ENCODE measurements around the gene ZNF710.
A peak's percentile ranks its signal among the peaks of the same experiment; 100 is the strongest.

The ZNF710 gene

DNA sequence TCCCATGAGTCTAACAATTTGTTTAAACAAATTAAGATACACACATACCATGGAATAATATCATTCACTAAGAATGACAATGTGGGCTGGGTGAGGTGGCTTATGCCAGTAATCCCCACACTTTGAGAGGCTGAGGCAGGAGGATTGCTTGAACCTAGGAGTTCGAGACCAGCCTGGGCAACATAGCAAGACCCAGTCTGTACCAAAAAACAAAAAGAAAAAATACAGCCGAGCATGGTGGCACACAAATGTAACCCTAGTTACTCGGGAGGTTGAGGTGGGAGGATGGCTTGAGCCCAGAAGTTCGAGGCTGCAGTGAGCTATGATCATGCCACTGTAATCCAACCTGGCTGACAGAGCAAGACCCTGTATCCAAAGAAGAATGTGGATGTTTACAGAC lies 4.0 kb upstream of the ZNF710 start:
- DNase-seq (ENCODE audit: low spot score) = no peak

GRCh38 chr15:89998141-89998661 lies 2.9 kb upstream of the ZNF710 start:
- peak; percentile 63 for DNase-seq (ENCODE audit: low spot score)

GRCh38 chr15:89998923-89999675 lies 2.0 kb upstream of the ZNF710 start:
- no peak for DNase-seq (ENCODE audit: low spot score)

DNA sequence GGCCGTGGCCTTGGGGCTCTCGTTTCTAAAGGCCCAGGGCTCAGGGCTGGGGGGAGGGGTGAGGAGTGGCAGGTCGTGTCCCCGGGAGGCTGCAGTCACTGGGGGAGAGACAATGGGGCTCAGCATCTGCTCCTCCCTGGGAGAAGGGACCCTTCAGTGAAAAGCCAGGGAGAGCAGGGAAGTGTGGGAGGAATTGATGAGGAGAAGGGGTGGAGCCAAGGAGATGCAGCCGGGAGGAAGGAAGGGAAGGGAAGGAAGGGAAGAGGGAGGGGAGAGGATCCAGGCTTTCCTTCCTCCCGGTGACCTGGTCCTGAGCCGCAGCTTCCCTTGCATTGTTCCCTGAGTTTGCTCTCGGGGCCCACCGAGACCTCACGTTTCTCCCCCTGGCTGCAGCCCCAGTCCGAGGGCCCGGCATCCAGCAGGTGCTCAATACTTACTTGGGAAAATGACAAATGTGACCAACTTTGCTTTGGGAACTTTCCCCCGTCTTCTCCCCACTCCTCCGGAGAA lies 1.4 kb upstream of the ZNF710 start:
- no peak for DNase-seq (ENCODE audit: low spot score)

- DNase-seq (ENCODE audit: low spot score) = no peak
Measured at GRCh38 chr15:90000186-90001001, 730 bp upstream of the ZNF710 start.

DNA sequence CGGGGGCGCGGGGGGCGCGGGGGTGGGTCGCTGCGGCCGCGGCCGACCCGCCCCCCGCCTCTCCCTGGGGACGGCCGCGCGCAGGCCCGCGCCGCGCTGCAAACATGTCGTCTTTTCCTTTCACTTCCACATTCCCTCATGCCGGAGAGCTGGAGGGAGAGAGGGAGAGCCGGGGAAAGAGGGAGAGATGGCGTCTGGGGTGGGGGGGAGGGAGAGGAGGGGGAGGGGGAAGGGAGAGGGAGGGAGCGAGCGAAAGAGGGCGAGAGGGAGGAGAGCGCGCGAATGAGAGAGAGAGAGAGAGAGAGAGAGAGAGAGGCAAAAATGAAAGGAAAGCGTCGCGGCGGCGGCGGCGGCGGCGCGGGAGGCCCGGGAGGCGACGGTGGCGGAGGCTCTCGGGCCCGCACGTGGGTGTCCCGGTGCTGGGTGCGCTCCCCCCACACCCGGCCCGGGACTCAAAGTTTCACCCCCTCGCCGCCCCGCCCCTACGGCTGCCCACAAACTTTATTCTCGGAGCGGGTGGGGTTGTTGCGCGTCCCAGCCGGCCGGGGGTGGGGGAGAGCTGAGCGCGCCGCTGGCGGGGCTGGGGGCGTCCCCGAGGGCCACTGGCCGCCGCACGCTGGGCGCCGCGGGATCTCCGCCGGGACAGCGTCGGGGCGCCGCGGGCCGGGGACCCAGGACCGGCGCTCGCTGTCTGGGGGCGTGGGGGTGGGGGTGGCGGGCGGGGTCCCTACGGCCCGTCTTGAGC lies 731 bp downstream of the ZNF710 start:
- peak; percentile 46 for DNase-seq (ENCODE audit: low spot score)

DNA sequence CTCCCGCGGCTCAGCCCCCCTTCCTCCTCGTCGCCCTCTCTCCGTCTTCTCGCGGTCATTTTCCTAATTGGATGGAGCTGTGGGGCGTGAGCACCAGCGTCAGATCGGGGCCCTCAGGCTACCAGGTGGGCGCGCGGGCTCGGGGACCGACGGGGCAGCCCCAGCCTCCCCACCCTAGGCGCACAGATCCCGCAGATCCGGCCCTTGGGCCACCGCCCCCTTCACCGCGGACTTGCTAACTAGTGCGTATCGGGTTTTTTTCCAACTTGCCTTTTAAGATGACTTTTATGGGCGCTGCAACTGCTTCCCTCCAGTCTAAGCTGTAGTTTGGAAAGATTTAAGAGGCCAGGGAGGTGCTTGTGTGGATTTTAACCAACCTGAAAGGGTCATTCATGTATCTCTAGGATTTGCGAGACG lies 1.3 kb downstream of the ZNF710 start:
- peak; percentile 48 for DNase-seq (ENCODE audit: low spot score)

DNA sequence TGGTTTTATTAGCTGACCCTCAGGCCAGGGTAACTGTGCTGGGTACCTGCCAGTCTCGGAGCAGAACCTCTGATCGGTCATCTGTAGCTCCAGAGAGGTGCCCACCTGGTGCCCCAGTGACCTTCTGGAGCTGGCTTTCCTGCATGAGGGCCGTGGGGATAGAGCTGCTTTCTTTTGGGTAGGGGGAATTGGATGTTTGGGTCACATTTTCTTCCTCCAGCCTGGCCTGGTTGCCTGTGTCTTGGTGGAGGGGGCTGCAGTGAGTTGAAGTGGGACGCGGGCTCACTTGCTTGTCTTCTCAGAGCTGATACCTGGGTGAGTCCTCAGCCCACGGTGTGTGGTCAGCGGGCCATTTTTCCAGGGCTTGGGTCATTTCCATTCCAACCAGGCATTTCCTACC lies 2.6 kb downstream of the ZNF710 start:
- no peak for DNase-seq (ENCODE audit: low spot score)

- DNase-seq (ENCODE audit: low spot score) = no peak
Measured at GRCh38 chr15:90004252-90004651, 3.1 kb downstream of the ZNF710 start.

DNA sequence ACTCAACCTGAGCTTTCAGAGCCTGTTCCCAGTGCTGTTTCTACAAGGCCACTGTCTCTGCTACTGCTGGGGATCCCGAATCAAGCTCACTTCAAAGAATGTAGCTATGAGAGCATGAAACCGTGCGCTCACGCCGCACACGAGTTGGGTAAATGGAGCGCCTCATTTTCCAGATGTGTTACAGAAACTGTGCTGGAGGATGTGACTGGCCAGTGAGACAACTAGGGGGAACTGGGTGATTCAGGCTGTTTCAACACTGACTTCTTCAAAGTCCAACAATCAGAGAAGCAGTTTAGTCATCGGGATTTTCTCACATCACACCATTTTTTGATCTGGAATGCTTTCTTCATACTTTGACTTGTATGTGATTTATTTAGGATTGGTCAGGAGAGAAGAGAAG lies 3.5 kb downstream of the ZNF710 start:
- no peak for DNase-seq (ENCODE audit: low spot score)

DNA sequence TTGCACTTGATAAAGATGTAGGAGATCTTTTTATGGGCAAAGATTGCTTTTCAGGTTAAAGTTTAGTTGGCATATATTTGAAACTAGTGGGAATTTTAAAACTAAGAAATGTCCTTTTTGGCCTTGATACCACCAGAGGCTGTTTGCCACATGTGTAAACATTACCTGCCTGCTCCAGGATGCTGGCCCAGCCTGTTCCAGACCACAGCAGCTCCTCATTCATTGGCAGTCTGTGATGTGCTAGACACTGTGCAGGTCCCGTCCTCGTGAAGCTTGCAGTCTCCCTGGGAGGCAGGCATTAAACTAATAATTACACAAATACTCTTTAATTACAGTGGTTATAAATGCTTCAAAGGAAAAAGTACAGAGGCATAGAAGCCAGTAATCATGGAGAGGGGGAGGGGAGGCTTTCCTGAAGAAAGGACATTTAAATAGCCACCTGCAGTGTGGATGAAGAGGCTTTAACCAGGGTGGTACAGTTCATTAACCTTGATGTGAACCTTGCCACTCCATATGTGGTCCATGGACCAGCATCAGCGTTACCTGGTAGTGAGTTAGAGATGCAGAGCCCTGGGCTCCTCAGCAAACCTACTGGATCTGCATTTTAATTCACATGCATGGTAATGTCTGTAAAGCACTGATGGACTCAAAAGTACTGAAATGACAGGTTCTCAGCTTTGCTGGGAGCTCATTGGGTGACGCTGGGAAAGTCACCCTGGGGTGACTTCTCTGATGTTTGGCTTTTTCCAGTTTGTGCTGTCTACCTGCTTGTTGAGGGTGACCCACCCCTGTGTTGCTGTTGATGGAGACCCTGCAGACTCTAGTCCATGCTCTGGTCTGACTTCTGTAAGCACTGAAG lies 5.3 kb downstream of the ZNF710 start:
- DNase-seq (ENCODE audit: low spot score) = no peak

DNA sequence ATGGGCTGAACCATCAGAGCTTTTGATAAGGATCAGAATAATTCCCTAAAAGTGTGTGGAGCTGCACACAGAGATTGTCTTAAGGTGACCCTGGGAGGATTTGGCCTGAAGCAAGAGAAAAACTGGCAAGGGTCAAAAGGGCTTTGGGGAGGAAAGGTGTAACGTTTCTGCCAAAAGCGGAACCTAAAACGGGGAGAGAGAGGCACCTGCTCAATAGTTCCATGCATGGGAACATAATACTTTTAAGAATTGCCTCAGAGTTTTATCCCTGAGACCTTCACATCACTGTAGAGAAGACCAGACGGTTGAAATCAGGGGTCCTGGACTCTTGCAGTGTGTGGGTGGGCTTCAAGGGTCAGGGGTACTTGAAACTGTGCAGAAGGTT lies 5.9 kb downstream of the ZNF710 start:
- DNase-seq (ENCODE audit: low spot score) = no peak

- no peak for DNase-seq (ENCODE audit: low spot score)
Measured at GRCh38 chr15:90008607-90009006, 7.5 kb downstream of the ZNF710 start.

GRCh38 chr15:90009301-90010022 lies 8.3 kb downstream of the ZNF710 start:
- DNase-seq (ENCODE audit: low spot score) = no peak

DNA sequence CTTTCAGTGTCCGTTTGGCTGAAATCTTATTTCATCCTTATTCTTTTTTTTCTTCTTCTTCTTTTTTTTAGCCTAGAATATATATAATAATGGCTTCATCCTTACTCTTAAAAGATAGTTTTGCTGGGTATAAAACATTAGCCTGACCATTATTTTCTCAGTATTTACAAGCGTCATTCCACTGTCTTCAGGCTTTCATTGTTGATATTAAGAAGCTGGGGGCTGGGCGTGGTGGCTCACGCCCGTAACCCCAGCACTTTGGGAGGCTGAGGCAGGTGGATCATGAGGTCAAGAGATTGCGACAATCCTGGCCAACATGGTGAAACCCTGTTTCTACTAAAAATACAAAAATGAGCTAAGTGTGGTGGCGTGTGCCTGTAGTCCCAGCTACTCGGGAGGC lies 10.6 kb downstream of the ZNF710 start:
- no peak for DNase-seq (ENCODE audit: low spot score)

GRCh38 chr15:90013503-90013937 lies 12.4 kb downstream of the ZNF710 start:
- DNase-seq (ENCODE audit: low spot score) = no peak

DNA sequence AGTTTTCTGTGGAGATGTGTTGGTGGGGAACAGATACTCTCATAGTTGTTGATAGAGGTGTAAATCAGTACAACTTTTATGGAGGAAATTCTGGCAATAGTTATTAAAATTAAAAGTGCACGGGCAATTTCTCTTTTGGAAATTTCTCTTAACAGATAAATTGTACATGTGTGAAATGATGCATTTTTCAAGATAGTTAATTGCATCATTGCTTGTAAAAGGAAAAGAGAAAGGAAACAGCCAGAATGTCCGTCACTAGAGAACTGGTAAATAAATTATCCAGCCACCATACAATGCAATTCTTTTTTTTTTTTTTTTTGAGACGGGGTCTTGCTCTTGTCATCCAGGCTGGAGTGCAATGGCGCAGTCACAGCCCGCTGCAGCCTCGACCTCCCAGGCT lies 14.2 kb downstream of the ZNF710 start:
- no peak for DNase-seq (ENCODE audit: low spot score)

GRCh38 chr15:90015749-90016148 lies 14.6 kb downstream of the ZNF710 start:
- DNase-seq (ENCODE audit: low spot score) = no peak

- DNase-seq (ENCODE audit: low spot score) = no peak
Measured at GRCh38 chr15:90016721-90017120, 15.6 kb downstream of the ZNF710 start.

DNA sequence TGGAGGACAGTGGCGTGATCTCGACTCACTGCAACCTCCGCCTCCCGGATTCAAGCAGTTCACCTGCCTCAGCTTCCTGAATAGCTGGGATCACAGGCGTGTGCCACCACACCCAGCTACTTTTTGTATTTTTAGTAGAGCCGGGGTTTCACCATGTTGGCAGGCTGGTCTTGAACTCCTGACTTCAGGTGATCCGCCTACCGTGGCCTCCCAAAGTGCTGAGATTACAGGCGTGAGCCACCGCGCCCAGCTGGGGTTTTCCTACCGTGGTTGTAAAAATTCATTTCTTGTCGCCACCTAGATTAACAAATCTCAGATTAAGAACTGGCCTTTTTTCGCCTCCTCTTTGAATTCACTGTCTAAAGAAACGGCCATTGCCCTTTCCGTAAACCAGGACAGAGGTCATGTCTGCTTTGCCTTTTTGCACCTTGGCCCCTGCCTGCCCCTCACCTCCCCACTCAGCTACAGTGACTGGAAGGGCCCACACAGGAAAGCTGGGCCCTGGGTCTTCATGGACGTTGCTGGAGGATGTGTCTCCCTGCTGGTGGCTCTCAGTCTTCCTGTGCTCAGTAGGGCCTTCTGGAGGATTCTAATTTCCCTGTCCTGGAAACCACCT lies 17.2 kb downstream of the ZNF710 start:
- DNase-seq (ENCODE audit: low spot score) = no peak

Data from LoVo (cell line).